Activated CD8-positive, alpha-beta memory T cell treated with anti-CD3 and anti-CD28 coated beads, Interleukin-2, amount 50 U/mL, for 1 hour (primary cell): ENCODE data around the gene ZNF322.
"Not testable (repeated sequence)": the region's sequence is repeated elsewhere in the genome, so short reads cannot be mapped to it uniquely, and the experiment has no call there.

Source experiments
- DNase-seq: peaks from one replicate; pipeline ENCODE4 v3.0.0-alpha.2; 2020; ENCODE audit errors: extremely low read depth

ZNF322 gene, protein sequence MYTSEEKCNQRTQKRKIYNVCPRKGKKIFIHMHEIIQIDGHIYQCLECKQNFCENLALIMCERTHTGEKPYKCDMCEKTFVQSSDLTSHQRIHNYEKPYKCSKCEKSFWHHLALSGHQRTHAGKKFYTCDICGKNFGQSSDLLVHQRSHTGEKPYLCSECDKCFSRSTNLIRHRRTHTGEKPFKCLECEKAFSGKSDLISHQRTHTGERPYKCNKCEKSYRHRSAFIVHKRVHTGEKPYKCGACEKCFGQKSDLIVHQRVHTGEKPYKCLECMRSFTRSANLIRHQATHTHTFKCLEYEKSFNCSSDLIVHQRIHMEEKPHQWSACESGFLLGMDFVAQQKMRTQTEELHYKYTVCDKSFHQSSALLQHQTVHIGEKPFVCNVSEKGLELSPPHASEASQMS

DNA sequence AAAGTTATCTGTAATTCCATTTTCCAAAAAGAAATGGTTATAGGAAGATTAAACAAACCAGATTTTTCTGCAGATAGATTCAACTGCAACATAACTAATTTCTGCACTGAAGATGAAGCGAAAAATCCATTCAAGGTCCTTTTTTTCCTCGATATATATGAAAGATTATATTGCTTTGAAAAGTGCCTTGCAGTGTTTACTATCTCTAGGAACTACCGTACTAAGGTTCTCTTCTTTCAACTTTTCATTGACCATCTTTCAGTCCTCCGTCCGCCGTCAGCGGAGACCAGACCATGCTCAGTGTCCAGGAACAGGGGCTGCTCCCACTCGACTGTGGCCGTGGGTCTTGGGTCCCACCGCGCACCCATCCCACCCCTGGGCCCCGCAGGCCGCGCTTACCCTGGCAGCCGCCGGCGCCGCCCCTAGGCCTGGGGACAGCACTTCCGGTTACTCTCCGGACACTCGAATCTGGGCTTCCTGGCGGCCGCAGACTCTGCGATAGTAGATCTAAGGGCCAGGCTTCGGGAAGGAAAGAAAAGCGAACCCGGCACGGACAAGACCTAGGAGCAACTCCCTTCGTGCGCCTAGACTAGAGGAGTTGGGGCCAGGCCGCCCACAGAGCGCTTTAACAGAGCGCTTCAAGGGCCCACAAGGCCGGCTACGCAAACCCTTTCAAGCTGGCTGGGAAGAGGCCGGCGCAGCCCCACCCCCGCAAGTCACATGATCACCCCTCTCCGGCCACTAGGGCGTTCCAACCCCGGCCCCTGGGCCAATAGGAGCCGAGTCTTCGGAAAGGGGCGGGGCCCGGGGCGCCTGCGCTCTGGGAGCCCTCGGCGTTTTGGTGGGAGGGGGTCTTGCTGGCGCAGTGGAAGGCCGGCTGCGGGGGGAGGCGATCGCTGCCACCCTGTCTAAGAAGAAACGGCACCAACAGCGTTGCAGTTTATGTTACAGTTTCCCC lies at the start of gene ZNF322:
ZNF322 (minus strand) TSS at position 705 of the 958 bp plus-strand sequence. CDS start 21,193 bp downstream, outside the sequence.
- peak; percentile 63 for DNase-seq

DNA sequence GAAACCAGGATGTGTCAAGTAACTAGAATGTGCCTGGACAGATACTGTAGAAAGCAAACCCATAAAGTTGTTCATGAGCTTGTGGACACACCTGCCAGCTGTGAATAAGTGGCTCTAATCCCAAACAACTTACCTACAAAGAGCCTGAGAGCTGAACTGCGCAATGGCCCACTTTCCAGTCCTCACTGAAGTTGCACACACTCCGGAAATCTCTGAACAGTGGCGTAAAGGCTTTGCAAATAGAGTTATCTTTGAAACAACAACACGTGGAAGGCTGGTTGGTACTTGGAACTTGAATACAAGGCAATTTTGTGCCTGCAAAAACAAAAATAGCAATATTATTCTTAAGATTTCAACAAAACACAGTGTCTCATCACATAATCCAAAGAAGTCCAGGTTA lies 46.2 kb upstream of the ZNF322 start:
- DNase-seq = not testable (repeated sequence)

DNA sequence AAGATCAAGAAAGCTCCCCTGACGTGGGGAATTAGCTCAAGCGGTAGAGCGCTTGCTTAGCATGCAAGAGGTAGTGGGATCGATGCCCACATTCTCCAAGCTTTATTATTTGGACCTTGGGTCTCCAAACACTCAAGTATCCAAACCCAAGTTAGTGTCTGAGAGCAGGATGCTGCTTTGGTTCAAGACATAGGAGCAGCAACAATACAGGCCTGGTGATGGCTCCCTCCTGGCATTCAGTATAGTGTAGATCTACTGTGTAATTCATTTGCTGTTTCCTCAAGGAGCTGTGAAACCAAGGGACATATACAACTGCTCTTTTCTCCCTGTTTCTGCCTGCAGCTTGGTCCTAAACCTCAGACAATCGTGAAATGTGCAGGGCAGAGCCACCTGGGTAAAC lies 45.8 kb upstream of the ZNF322 start:
- DNase-seq = not testable (repeated sequence)

DNA sequence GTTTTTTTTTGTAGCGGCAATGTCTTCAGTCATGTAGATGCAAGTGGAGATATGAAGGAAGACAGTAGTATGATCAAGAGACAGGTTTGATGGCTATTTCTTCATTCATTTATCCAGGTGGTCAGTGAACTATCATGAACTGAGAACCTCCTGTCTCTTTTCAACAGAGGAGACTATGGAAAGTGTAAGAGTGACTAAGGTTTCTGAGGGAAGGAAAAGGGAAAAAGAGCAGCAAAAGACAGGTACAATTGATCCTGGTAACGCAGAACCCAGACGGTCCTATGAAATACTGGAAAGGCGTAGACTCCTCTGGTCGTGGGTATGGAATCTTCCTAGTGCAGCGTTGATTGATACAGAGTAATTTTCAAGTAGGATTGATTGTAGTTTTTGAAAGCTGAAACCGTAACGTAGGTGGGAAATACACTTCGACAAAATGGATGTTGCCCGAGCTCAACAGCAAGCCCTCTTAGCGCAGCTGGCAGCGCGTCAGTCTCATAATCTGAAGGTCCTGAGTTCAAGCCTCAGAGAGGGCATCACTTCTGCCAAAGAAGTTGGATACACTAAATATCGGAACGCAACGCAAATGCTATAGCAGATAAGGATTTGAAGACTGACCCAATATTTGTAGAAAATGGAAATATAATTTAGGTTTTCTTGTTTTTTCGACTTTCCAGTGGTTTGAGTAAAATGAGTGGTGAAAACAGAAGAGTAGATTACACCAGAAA lies 41.6 kb upstream of the ZNF322 start:
- not testable (repeated sequence) for DNase-seq

DNA sequence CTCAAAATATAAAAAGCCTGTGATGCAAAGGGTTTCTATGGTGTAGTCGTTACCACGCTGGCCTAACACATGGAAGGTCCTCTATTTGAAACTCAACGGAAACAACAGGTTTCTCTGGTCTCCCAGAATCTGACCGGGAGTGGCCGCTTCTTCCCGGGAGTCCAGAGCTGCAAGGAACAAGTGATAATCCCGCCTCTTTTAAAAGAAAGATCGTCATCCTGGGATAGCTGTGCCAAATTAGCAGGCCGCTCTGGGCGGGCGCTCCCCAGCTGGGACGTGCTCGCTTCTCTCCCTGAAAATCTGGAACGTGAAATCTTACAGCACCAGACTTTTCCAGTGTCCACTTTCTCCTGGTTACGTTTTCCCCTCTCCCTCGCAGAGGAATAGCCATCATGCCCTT lies 38.0 kb upstream of the ZNF322 start:
- not testable (repeated sequence) for DNase-seq

DNA sequence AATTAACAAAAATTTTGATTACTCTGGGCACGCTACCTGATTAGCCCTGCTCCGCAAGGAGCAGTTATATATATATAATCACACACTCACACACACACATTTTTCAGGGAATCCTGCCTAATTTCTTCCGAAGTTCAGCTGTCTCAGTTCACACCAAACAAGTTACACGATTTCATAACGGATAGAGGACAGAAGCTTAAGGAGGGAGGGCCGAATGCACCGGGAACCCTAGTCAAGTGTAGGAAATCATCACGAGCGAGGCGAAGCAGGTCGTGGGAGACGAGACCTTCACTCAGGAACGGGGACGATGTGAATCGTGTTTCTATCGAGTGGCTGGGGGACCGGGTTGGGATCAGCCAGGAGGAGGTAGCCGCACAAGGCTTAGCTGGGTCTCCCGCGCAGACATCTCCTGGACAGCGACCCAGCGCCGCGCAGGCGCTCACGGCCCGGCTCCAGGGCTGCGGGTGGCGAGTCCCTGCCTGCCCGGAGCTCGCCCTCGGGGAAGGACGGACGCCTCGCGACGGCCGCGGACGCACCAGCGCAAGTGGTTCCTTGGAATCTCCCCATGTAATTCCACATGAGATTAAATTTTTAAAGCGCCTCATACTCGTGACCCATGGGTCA lies 29.9 kb upstream of the ZNF322 start:
- not testable (repeated sequence) for DNase-seq

DNA sequence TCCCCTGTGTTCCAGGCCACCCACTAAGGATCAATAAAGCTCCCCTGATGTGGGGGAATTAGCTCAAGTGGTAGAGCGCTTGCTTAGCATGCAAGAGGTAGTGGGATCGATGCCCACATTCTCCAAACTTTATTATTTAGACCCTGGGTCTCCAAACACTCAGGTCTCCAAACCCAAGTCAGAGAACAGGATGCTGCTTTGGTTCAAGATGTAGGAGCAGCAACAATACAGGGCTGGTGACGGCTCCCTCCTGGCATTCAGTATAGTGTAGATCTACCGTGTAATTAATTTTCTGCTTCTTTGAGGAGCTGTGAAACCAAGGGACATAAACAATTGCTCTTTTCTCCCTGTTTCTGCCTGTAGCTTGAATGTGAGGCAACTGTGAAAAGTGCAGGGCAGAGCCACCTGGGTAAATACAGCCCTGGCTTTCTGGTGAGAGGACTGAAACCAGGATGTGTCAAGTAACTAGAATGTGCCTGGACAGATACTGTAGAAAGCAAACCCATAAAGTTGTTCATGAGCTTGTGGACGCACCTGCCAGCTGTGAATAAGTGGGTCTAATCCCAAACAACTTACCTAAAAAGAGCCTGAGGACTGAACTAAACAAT lies 23.0 kb upstream of the ZNF322 start:
- DNase-seq = not testable (repeated sequence)

DNA sequence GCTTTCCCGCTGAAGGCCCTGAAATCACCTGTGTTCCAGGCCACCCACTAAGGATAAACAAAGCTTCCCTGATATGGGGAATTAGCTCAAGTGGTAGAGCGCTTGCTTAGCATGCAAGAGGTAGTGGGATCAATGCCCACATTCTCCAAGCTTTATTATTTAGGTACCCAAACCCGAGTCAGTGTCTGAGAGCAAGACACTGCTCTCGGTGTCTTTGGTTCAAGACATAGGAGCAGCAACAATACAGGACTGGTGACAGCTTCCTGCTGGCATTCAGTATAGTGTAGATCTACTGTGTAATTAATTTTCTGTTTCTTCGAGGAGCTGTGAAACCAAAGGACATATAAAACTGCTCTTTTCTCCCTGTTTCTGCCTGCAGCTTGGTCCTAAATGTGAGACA lies 13.7 kb upstream of the ZNF322 start:
- DNase-seq = not testable (repeated sequence)

DNA sequence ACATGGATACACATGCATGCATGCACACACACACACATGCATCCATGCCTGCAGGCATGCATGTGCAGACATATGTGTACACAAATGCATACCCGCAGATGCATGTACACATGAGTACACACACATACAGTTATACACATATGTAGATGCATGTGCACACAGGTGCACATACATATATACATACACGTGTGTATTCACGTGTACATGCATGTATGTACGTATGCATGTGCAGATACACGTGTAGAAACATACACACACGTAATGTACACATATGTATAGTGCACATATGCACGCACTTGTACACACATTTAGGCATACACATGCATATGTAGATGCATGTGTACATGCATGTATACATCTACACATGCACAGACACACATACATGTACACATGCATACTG lies 11.0 kb upstream of the ZNF322 start:
- DNase-seq = not testable (repeated sequence)

DNA sequence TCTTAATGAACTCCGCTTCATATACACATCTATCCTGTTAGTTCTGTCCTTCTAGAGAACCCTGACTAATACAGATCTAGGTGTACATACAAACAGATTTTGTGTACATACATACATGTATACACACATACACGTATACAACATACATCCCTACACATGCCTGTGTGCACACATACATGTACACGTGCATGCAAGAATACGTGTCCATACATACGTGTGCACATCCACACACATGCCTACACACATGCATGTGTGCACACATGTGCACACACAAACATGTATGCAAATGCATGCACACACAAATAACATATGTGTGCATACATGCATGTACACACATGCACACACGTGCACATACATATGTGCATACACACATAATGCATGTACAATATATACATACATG lies 10.5 kb upstream of the ZNF322 start:
- not testable (repeated sequence) for DNase-seq

DNA sequence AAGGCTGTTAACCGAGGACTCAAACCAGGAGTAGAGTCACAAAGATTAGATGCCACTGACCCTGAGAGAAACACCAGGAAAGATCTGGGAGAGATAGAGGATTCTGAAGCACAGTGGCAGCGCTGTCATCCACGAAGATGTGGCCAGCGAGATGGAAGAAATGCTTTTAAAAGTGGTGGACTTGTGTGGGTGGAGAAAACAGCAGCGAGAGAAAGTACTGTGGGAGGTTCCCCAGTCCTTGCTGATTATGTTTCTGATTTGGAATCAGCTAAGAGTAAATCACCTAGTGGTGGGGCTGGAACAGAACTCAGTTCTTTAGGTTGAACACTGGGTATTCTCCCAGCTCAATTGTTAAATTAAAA lies 435 bp upstream of the ZNF322 start:
- DNase-seq = peak; percentile 0

DNA sequence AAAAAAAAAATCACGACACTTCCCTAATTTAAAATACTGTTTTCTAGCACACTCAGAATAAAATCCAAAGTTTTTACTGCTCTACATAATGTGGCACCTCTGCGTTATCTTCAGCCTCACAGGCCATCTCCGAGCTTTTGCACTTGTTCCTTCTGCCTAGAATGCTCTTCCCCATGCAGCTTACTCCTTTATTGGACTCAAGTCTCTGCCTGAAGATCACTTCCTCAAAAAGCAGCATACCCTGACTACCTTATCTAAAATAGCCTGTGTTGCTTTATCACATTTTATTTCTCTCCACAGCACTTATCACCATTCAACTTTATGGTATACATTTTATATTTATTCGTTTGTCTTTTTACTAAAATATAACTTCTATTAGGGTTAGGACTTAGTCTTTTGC lies 2.3 kb downstream of the ZNF322 start:
- no peak for DNase-seq

DNA sequence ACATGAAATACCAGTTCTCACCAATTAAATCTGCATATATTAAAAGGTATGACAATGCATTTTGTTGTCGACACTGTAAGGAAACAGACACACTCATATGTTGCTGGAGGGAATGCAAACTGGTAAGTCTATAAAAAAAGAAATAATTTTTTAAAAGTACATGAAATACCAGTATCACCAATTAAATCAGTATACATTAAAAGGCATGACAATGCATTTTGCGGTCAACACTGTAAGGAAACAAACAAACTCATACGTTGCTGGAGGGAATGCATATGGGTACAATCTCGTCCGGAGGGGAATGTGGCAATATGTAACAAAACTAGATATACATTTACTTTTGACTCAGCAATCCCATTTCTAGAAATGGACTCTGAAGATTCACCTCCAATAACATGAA lies 6.5 kb downstream of the ZNF322 start:
- no peak for DNase-seq

DNA sequence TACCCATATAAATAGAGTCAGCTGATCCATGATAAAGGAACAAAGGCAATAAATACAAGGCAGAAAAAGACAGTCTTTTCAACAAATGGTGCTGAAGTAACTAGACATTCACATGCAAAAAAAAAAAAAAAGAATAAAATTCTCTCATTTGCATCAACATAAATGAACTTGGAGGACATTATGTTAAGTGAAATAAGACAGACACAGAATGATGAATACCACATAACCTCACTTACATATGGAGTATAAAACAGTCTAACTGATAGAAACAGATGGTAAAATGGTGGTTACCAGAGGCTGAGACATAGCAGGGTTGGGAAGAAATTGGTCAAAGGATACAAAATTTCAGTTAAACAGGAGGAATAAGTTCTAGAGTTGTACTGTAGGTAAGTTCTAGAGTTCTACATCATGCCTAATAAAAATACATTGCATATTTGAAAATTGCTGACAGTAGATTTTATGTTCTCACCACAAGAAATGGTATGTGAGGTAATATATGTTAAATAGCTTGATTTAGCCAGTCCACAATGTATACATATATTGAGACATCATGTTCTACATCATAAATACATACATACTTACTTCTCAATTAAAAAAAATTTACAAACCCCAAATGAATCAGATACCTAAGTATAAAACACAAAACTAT lies 8.3 kb downstream of the ZNF322 start:
- DNase-seq = no peak

DNA sequence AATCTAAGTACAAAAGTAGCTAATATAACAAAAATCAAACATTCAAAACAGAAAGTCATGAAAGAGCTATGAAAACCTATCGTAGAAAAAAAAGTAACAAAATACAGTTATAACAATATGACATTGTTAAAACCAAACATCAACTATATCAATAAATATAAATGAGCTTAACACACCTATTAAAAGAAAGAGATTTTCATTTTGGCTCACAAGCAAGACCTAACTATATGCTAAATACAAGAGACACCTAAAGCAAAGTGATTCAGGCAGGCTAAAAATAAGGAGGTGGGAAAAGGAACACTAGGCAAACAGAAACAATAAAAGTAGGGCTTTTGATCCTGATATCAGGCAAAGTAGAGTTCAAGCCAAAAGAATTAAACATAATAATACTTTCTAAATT lies 13.5 kb downstream of the ZNF322 start:
- DNase-seq = no peak

DNA sequence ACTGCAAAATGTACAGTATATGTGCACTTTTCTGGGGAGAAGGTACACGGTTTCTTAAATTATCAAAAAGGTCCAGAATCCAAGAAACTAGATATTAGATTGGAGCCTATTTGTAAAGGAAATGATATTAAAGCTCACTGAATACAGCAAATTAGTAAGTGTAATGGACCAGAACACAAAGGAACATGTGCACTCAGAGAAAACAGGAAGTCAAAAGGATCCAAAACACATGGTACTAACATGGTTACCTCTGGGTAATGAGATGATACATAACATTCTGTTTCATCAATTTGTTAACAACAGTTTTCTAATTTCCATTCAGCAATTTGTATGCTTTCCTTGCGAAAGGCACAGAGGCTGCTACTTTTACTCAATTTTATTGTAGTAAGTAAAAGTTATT lies 18.7 kb downstream of the ZNF322 start:
- no peak for DNase-seq

DNA sequence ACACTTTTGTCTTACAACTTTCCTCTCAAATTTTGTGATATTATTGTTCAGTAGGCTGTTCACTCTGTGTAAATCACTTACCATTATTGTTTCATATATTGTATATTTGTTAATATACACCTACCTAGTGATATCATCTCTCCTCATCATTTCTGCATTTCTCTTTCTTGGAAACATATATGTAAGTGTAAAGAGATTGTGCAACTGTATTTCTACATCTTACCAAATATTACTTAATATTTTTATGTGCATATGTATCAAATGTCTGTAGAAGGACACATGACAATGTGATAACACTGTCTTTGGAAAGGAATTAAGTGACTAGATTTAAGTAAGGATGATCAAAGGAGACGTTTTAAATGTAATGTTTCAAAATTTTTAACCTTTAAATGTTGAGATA lies 30.2 kb downstream of the ZNF322 start:
- DNase-seq = no peak

DNA sequence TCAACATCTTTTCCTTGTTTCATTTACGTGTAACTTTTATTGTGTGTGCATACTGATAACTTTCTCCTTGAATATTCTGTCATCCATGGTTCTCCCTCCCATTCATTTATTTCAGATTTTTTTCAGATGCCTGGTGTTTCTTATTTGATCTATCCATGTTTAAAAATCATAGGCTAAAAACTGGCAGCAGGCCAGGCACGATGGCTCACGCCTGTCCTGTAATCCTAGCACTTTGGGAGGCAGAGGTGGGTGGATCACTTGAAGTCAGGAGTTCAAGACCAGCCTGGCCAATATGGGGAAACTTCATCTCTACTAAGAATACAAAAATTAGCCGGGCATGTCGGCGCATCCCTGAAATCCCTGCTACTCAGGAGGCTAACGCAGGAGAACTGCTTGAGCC lies 31.7 kb downstream of the ZNF322 start:
- DNase-seq = no peak

DNA sequence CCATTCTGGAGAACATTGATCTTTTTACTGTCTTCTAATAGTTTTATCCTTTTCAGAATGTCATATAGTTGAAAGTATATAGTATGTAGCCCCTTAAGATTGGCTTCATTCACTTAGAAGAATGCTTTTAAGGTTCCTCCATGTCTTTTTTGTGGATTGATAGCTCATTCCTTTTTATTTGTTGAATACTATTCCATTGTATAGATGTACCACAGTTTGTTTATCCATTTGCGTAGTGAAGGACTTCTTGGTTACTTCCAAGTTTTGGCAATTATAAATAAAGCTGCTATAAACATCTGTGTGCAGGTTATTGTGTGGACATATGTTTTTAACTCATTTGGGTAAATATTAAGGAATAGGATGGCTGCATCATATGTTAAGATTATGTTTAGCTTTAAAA lies 35.0 kb downstream of the ZNF322 start:
- DNase-seq = no peak

DNA sequence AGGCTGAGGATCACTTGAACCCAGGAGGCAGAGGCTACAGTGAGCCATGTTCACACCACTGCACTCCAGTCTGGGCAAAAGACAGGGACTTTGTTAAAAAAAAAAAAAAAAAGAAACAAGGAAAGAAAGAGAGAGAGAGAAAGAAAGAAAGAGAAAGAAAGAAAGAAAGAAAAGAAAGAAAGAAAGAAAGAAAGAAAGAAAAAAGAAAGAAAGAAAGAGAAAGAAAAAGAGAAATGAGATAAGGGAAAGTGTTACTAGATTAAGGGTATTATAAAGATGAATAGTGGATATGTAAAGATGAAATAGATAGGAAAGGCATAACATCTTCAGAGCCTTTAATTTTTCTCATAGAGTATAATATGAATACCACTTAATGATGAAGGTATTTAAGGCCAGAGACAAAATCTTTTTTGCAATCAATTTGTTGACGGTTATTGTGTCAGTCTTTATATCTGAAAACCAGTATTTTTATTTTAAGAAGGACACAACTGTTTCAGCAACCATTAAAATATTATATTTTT lies 36.1 kb downstream of the ZNF322 start:
- no peak for DNase-seq
